GM12873 (cell line): ENCODE results near the gene CEP164.

ENCODE experiments used
- CTCF ChIP-seq: IDR thresholded peaks from 2 replicates; pipeline ENCODE4 v1.5.1; 2012; ENCODE audit warnings: low read depth, mild to moderate bottlenecking, moderate library complexity, low read length, control low read depth; ENCODE audit not compliant: insufficient read depth; ENCODE audit errors: missing control alignments

CEP164 gene

DNA sequence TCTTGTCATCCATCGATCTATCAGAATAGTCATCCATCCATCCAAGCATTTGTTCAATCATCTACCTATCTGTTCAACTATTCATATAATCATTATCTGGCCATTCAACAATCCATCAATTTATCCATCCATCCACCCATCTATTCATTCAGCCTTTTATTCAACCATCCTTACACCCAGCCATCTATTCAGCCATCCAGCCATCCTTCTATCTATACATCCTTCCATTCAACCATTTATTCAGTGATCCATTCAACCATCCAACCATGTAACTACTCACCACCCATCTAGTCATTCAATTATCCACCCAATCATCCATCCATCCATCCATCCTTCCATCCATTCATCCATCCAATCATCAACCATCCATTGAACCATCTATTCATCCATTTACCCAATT lies 106.8 kb downstream of the CEP164 start:
- TF ChIP-seq CTCF: no peak

GRCh38 chr11:117435326-117435725 lies 107.7 kb downstream of the CEP164 start:
- TF ChIP-seq CTCF: no peak

- no peak for TF ChIP-seq CTCF
Observed at GRCh38 chr11:117437041-117437790, 109.6 kb downstream of the CEP164 start.

- no peak for TF ChIP-seq CTCF
Observed at GRCh38 chr11:117437791-117438130, 110.1 kb downstream of the CEP164 start.

DNA sequence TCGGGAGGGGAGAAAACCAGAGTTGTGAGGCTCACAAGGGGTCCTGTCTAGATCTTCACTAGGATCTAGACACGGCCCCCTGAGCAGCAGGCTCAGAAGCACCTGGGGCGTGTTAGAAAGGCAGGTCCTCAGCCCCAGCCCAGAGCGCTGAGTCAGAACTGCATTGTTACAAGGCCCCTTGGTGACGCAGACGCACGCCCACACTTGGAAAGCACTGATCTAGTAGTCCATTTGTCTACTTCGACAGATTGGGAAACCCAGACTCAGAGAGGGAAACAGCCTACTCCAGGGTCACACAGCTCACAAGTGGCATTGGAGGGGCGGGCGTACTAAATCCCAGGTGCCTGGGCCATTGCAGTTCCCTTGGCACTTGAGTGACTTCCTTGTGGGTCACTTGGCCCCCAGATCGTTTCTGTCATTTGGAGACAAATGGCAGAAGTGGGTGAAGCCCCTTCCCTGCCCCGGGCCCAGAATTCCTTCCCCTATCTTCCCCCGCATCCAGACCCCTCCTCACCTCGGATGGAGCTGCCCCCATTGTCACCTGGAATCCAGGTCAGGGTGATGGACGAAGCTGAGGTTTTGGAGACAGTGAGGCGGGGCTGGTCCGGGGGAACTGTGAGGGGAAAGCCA lies 110.8 kb downstream of the CEP164 start:
- no peak for TF ChIP-seq CTCF

GRCh38 chr11:117439256-117439655 lies 111.6 kb downstream of the CEP164 start:
- no peak for TF ChIP-seq CTCF

DNA sequence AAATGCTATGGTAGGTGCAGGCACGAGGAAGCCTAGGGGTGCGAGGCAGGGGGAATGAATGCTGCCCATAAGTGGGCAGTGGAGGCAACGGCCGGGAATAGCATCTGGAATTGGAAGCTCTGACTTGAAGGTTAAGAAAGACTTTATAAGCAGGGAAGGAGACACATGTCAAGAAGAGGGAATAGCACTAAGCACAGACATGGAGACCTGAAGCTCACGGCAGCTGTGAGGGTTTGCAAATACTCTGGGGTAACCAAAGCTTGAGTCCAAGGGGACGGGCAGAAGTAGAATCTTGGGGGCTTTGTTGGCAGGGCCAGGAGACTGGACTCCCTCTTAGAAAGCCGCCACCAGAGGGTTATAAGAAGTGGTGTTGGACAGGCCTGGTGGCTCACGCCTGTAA lies 112.6 kb downstream of the CEP164 start:
- TF ChIP-seq CTCF: no peak
